SK-N-SH treated with all-trans-retinoic acid at 6 μM for 48 hours (cell line): ENCODE data around the gene NOC4L.

Source experiments
- PATZ1 ChIP-seq: fragments of 250-450 bp; sonication (Bioruptor Pico); IDR thresholded peaks from 2 replicates; pipeline ENCODE4 v1.8.0; 2020; ENCODE audit warnings: mild to moderate bottlenecking, moderate library complexity, borderline replicate concordance
- POU6F1 ChIP-seq: fragments of 250-450 bp; sonication (Bioruptor Pico); IDR thresholded peaks from 2 replicates; pipeline ENCODE4 v1.8.0; 2021; ENCODE audit warnings: low read depth, mild to moderate bottlenecking, moderate library complexity, borderline replicate concordance

- TF ChIP-seq PATZ1 (CRISPR knock-in tag) (no peak), POU6F1 (CRISPR knock-in tag) (no peak)
Observed at GRCh38 chr12:132143336-132144071, 753 bp upstream of the NOC4L start.
